GM21786 (cell line): ENCODE results near the gene OSBPL3.

Experiments
- ATAC-seq: cut with Tn5 transposase; IDR thresholded peaks from one replicate; pipeline ENCODE4 v1.9.1; 2021; ENCODE audit not compliant: unreplicated experiment

Gene OSBPL3

GRCh38 chr7:24899905-24900304 is 80.1 kb downstream of the OSBPL3 start:
- ATAC-seq: peak; percentile 52

GRCh38 chr7:24899161-24899560 is 80.8 kb downstream of the OSBPL3 start:
- ATAC-seq: no peak

- ATAC-seq: peak; percentile 40
Measured at GRCh38 chr7:24898691-24899090, 81.3 kb downstream of the OSBPL3 start.

GRCh38 chr7:24896031-24896501 is 83.9 kb downstream of the OSBPL3 start:
- ATAC-seq: peak; percentile 63

GRCh38 chr7:24894429-24895221 is 85.4 kb downstream of the OSBPL3 start:
- no peak for ATAC-seq

GRCh38 chr7:24891311-24891735 is 88.7 kb downstream of the OSBPL3 start:
- ATAC-seq: no peak

GRCh38 chr7:24889611-24890010 is 90.4 kb downstream of the OSBPL3 start:
- ATAC-seq: no peak

GRCh38 chr7:24888653-24889052 is 91.3 kb downstream of the OSBPL3 start:
- no peak for ATAC-seq

GRCh38 chr7:24885716-24886115 is 94.3 kb downstream of the OSBPL3 start:
- ATAC-seq: no peak

- no peak for ATAC-seq
Measured at GRCh38 chr7:24885305-24885704, 94.7 kb downstream of the OSBPL3 start.

GRCh38 chr7:24884401-24884800 is 95.6 kb downstream of the OSBPL3 start:
- ATAC-seq: no peak

- ATAC-seq: no peak
Measured at GRCh38 chr7:24883622-24884013, 96.4 kb downstream of the OSBPL3 start.

- ATAC-seq: no peak
Measured at GRCh38 chr7:24882989-24883621, 96.9 kb downstream of the OSBPL3 start.

GRCh38 chr7:24881623-24882022 is 98.4 kb downstream of the OSBPL3 start:
- no peak for ATAC-seq

GRCh38 chr7:24880886-24881285 is 99.1 kb downstream of the OSBPL3 start:
- no peak for ATAC-seq

- ATAC-seq: no peak
Measured at GRCh38 chr7:24879291-24879690, 100.7 kb downstream of the OSBPL3 start.

GRCh38 chr7:24877790-24878311 is 102.1 kb downstream of the OSBPL3 start:
- peak; percentile 90 for ATAC-seq

- ATAC-seq: no peak
Measured at GRCh38 chr7:24874791-24875190, 105.2 kb downstream of the OSBPL3 start.

- no peak for ATAC-seq
Measured at GRCh38 chr7:24873944-24874343, 106.0 kb downstream of the OSBPL3 start.

GRCh38 chr7:24871770-24872169 is 108.2 kb downstream of the OSBPL3 start:
- peak; percentile 66 for ATAC-seq

GRCh38 chr7:24870766-24871165 is 109.2 kb downstream of the OSBPL3 start:
- no peak for ATAC-seq

- no peak for ATAC-seq
Measured at GRCh38 chr7:24869572-24869971, 110.4 kb downstream of the OSBPL3 start.
